ENCODE measurements around the gene DHODH.

DNA sequence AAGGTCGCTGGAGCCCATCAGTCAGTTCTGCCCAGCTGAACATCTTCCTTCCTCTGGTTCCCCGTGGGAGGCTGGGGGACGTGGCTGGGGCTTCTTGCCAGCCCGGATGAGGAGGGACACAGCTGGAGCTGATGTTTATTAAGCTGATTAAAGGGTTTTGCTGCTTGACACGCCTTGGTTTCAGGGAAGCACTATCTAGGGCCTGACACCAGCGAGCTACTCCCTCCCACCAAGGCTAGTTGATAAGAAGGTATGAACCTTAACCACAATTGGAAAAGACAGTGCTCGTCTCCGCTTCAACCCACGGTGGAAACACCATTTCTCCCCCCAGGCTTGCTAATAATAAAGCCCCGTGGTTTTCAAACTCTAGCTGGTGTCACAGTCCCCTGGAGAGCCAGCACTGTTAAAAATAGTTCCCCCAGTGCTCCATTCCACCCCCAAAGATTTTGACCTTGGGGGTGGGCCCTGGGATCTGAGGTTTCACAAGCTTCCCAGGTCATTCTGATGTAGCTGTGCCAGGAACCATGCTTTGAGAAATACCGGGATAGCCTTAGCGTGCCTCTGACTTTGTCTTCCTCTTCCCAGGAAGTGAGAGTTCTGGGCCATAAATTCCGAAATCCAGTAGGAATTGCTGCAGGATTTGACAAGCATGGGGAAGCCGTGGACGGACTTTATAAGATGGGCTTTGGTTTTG, 5.5 kb downstream of the DHODH start:
- TF ChIP-seq CTCF (IDR thresholded peaks at IDR 0.05) (no peak), POLR2A (IDR thresholded peaks at IDR 0.05) (no peak)

All from tibial nerve (tissue), 3 donors.